Stimulated activated CD4-positive, alpha-beta T cell treated with anti-CD3 and anti-CD28 coated beads, Interleukin-1b, Interleukin-23, amount 100 ng/mL, for 1 hour (primary cell): Measurements from ENCODE around the gene SLC46A1.

Experiments
- DNase-seq, 2 donors: peaks; one replicate each; pipeline ENCODE4 v3.0.0-alpha.2; 2020; ENCODE audit warnings: low read depth in 2 of 2

SLC46A1 gene

GRCh38 chr17:28404461-28404811 is 1.6 kb downstream of the SLC46A1 start:
- no peak for DNase-seq

- no peak for DNase-seq
These were observed 2.0 kb downstream of the SLC46A1 start for GRCh38 chr17:28404007-28404406.

GRCh38 chr17:28402844-28403243 is 3.2 kb downstream of the SLC46A1 start:
- DNase-seq = no peak

- no peak for DNase-seq
These were observed 3.8 kb downstream of the SLC46A1 start for GRCh38 chr17:28402224-28402630.

- DNase-seq = no peak
These were observed 6.2 kb downstream of the SLC46A1 start for GRCh38 chr17:28399808-28400207.

GRCh38 chr17:28398280-28398981 is 7.6 kb downstream of the SLC46A1 start:
- no peak for DNase-seq

GRCh38 chr17:28397687-28398279 is 8.2 kb downstream of the SLC46A1 start:
- DNase-seq = no peak

- no peak for DNase-seq
These were observed 8.7 kb downstream of the SLC46A1 start for GRCh38 chr17:28397275-28397674.

- no peak for DNase-seq
These were observed 9.3 kb downstream of the SLC46A1 start for GRCh38 chr17:28396635-28397239.

- DNase-seq = no peak
These were observed 10.0 kb downstream of the SLC46A1 start for GRCh38 chr17:28395968-28396367.

- DNase-seq = no peak
These were observed 10.6 kb downstream of the SLC46A1 start for GRCh38 chr17:28395426-28395825.

- DNase-seq = no peak
These were observed 11.5 kb downstream of the SLC46A1 start for GRCh38 chr17:28394337-28395116.

GRCh38 chr17:28392491-28392890 is 13.5 kb downstream of the SLC46A1 start:
- DNase-seq = no peak

GRCh38 chr17:28391401-28391800 is 14.6 kb downstream of the SLC46A1 start:
- no peak for DNase-seq

- no peak for DNase-seq
These were observed 15.0 kb downstream of the SLC46A1 start for GRCh38 chr17:28390984-28391383.

- no peak for DNase-seq
These were observed 15.4 kb downstream of the SLC46A1 start for GRCh38 chr17:28390563-28390962.

GRCh38 chr17:28390141-28390540 is 15.9 kb downstream of the SLC46A1 start:
- DNase-seq = no peak

GRCh38 chr17:28388106-28388505 is 17.9 kb downstream of the SLC46A1 start:
- DNase-seq = no peak

GRCh38 chr17:28386391-28386790 is 19.6 kb downstream of the SLC46A1 start:
- DNase-seq = no peak

GRCh38 chr17:28385406-28385805 is 20.6 kb downstream of the SLC46A1 start:
- no peak for DNase-seq

- no peak for DNase-seq
These were observed 21.0 kb downstream of the SLC46A1 start for GRCh38 chr17:28385037-28385400.

GRCh38 chr17:28384281-28385036 is 21.6 kb downstream of the SLC46A1 start:
- peak in 1 of 2 donors; percentile 35 for DNase-seq
